SU-DHL-6 (cell line): ENCODE measurements around the gene TAF8.

ENCODE experiments used
- H2AFZ ChIP-seq: fragments of 200-600 bp; sonication (generic); 2 replicates; pipeline ENCODE4 v1.6.1; 2014; ENCODE audit warnings: low read depth, mild to moderate bottlenecking, moderate library complexity, mixed read lengths, antibody characterized with exemption, low read length; ENCODE audit not compliant: severe bottlenecking
- H3F3A ChIP-seq: fragments of 200-600 bp; shearing (Covaris generic); 2 replicates; pipeline ENCODE4 v1.6.0; 2016; ENCODE audit warnings: antibody characterized with exemption, mild to moderate bottlenecking; ENCODE audit not compliant: insufficient read depth
- H3K27ac ChIP-seq: fragments of 200-600 bp; sonication (generic); 2 replicates; pipeline ENCODE4 v1.5.1; 2016; ENCODE audit warnings: low read depth, mild to moderate bottlenecking, low read length, moderate library complexity, mixed read lengths
- H3K27me3 ChIP-seq: fragments of 200-600 bp; sonication (generic), shearing (Covaris generic); 2 replicates; pipeline ENCODE4 v1.6.0; 2014; ENCODE audit warnings: mild to moderate bottlenecking, low read length
- H3K36me3 ChIP-seq: fragments of 200-600 bp; sonication (generic); 2 replicates; pipeline ENCODE4 v1.6.1; 2014; ENCODE audit warnings: mild to moderate bottlenecking, low read length, mixed read lengths
- H3K4me2 ChIP-seq: fragments of 300-600, 200-600 bp; shearing (Covaris generic), sonication (generic); 2 replicates; pipeline ENCODE4 v1.6.0; 2014; ENCODE audit warnings: low read length, low read depth, mild to moderate bottlenecking; ENCODE audit not compliant: poor library complexity, severe bottlenecking
- H3K4me3 ChIP-seq: fragments of 200-600 bp; sonication (generic); 2 replicates; pipeline ENCODE4 v1.5.1; 2014; ENCODE audit warnings: antibody characterized with exemption, low read length, mild to moderate bottlenecking, mixed read lengths; ENCODE audit not compliant: insufficient read depth, poor library complexity, severe bottlenecking
- H3K79me2 ChIP-seq: fragments of 200-600 bp; sonication (generic); 2 replicates; pipeline ENCODE4 v1.6.1; 2014; ENCODE audit warnings: mild to moderate bottlenecking, low read length, moderate library complexity; ENCODE audit not compliant: insufficient read depth
- H3K9ac ChIP-seq: fragments of 200-600 bp; sonication (generic); 2 replicates; pipeline ENCODE4 v1.7.0; 2014; ENCODE audit warnings: mild to moderate bottlenecking, low read length
- H3K9me2 ChIP-seq: fragments of 200-600 bp; sonication (generic); replicated peaks from 2 replicates; pipeline ENCODE4 v1.6.1; 2014; ENCODE audit warnings: low read length; ENCODE audit not compliant: insufficient read depth
- H3K9me3 ChIP-seq: fragments of 200-600 bp; sonication (generic); 2 replicates; pipeline ENCODE4 v1.6.1; 2014; ENCODE audit warnings: low read length, mixed read lengths; ENCODE audit not compliant: insufficient read depth
- H4K20me1 ChIP-seq: fragments of 200-600 bp; sonication (generic); 2 replicates; pipeline ENCODE4 v1.6.1; 2014; ENCODE audit warnings: low read depth, mild to moderate bottlenecking, antibody characterized with exemption, low read length, moderate library complexity, mixed read lengths
- EZH2phosphoT487 ChIP-seq: fragments of 200-600 bp; sonication (generic), shearing (Covaris generic); conservative IDR thresholded peaks from 2 replicates; pipeline ENCODE4 v1.6.1; 2018; ENCODE audit warnings: mild to moderate bottlenecking, antibody characterized with exemption, low read length, moderate library complexity, mixed read lengths
- TF ChIP-seq, protein P1 (sequence below): fragments of 200-600 bp; sonication (generic); IDR thresholded peaks from one replicate; pipeline ENCODE4 v1.5.1; 2017; ENCODE audit warnings: antibody characterized with exemption, mild to moderate bottlenecking, low read length, moderate library complexity; ENCODE audit not compliant: insufficient read depth, poor library complexity, severe bottlenecking

The TAF8 gene

DNA sequence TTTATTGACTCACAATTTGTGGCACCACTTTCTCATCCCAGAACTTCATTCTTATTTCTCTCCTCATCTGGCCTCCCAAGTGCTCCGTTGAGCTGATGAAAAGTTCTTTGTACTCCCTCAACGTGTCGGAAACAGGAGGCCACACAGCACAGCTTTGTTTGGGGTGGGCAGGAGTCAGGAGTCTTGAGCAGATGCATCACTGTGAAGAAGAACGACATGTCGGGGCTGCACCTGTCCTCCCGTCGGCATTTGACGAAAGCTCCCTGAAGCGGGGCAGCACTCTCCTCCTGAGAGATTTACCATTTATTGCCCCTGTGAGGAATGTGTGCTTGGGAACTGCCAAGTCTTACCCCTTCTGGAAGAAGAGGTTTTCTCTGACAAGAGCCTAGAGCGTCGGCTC is 28.1 kb downstream of the TAF8 start:
- no peaks in the 10 kb centered on the region for H3K9me3 ChIP-seq
- H4K20me1 ChIP-seq, result no peaks in the 10 kb centered on the region
- no peak overlapping the region for H2AFZ ChIP-seq
- no peak overlapping the region for H3K27ac ChIP-seq
- no peak overlapping the region for H3K4me2 ChIP-seq
- H3K4me3 ChIP-seq, result no peak overlapping the region
- no peaks in the 10 kb centered on the region for H3K9me2 ChIP-seq
- TF ChIP-seq EZH2phosphoT487, result no peak
- TF ChIP-seq, protein P1, sequence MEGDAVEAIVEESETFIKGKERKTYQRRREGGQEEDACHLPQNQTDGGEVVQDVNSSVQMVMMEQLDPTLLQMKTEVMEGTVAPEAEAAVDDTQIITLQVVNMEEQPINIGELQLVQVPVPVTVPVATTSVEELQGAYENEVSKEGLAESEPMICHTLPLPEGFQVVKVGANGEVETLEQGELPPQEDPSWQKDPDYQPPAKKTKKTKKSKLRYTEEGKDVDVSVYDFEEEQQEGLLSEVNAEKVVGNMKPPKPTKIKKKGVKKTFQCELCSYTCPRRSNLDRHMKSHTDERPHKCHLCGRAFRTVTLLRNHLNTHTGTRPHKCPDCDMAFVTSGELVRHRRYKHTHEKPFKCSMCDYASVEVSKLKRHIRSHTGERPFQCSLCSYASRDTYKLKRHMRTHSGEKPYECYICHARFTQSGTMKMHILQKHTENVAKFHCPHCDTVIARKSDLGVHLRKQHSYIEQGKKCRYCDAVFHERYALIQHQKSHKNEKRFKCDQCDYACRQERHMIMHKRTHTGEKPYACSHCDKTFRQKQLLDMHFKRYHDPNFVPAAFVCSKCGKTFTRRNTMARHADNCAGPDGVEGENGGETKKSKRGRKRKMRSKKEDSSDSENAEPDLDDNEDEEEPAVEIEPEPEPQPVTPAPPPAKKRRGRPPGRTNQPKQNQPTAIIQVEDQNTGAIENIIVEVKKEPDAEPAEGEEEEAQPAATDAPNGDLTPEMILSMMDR, result no peak
- H3K79me2 ChIP-seq, result no peaks in the 10 kb centered on the region
- H3K27me3 ChIP-seq, result no peaks in the 10 kb centered on the region
- no peaks in the 10 kb centered on the region for H3F3A ChIP-seq
- no peak overlapping the region for H3K9ac ChIP-seq
- no peaks in the 10 kb centered on the region for H3K36me3 ChIP-seq

DNA sequence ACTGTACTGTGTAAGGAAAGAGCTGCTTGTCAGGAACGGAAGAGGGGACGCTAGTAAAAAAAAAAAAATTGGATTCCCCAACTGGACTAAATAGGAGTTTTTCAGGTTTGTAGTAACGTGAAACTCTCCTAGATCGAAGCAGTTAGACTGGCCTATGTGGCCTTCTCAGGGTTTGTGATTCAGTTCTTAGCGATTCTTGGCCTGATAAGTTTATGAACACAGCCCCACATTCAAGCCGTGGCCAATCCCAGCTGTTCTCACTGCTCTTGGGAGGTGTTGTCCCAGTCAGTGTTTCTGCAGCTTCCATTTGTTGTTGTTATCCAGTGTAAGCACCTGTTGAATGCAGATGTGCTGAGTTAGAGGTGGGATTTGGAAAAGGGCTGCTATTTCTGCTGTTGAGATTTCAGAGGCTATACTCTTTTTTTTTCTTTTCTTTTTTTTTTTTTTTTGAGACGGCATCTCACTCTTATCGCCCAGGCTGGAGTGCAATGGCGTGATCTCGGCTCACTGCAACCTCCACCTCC is 29.7 kb downstream of the TAF8 start:
- H3K9ac ChIP-seq, result no peak overlapping the region
- H3K4me2 ChIP-seq, result no peak overlapping the region
- H3K9me3 ChIP-seq, result no peaks in the 10 kb centered on the region
- no peaks in the 10 kb centered on the region for H4K20me1 ChIP-seq
- H3K79me2 ChIP-seq, result no peaks in the 10 kb centered on the region
- no peaks in the 10 kb centered on the region for H3K27me3 ChIP-seq
- H3K27ac ChIP-seq, result no peak overlapping the region
- no peaks in the 10 kb centered on the region for H3K36me3 ChIP-seq
- no peak for TF ChIP-seq EZH2phosphoT487
- TF ChIP-seq, protein P1, result no peak
- no peaks in the 10 kb centered on the region for H3K9me2 ChIP-seq
- no peak overlapping the region for H3K4me3 ChIP-seq
- no peaks in the 10 kb centered on the region for H3F3A ChIP-seq
- no peak overlapping the region for H2AFZ ChIP-seq

DNA sequence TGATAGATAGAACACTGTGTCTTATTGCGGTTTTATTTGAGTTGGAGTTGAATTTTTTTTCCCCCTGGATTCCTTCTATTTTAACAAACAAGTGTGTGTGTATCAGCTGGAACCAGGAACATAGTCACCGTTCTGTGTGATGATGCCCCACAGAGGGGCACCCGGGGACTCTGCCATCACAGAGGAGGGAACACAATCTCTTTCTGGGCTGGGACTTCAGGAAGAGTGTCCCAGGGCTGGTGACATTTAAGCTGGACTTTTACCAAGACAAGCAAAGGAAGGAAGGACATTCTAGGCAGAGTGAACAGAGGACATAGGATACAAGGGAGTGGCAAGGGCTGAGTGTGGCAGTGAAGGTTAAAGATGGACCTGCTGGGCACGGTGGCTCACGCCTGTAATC is 33.2 kb downstream of the TAF8 start:
- no peak for TF ChIP-seq EZH2phosphoT487
- TF ChIP-seq, protein P1, result no peak
- Histone ChIP-seq H3K27ac (no peak overlapping the region), H3K4me2 (no peak overlapping the region), H3K79me2 (no peaks in the 10 kb centered on the region), H3K9me3 (no peaks in the 10 kb centered on the region), H3K4me3 (no peak overlapping the region), H3K9ac (no peak overlapping the region), H3K27me3 (no peaks in the 10 kb centered on the region), H3K36me3 (no peaks in the 10 kb centered on the region), H4K20me1 (no peaks in the 10 kb centered on the region), H3F3A (no peaks in the 10 kb centered on the region), H2AFZ (no peak overlapping the region), H3K9me2 (no peaks in the 10 kb centered on the region)
